ENCODE results near the gene CACNA1D.
"Not testable (repeated sequence)": the region's sequence is repeated elsewhere in the genome, so short reads cannot be mapped to it uniquely, and the experiment has no call there.

Gene CACNA1D

DNA sequence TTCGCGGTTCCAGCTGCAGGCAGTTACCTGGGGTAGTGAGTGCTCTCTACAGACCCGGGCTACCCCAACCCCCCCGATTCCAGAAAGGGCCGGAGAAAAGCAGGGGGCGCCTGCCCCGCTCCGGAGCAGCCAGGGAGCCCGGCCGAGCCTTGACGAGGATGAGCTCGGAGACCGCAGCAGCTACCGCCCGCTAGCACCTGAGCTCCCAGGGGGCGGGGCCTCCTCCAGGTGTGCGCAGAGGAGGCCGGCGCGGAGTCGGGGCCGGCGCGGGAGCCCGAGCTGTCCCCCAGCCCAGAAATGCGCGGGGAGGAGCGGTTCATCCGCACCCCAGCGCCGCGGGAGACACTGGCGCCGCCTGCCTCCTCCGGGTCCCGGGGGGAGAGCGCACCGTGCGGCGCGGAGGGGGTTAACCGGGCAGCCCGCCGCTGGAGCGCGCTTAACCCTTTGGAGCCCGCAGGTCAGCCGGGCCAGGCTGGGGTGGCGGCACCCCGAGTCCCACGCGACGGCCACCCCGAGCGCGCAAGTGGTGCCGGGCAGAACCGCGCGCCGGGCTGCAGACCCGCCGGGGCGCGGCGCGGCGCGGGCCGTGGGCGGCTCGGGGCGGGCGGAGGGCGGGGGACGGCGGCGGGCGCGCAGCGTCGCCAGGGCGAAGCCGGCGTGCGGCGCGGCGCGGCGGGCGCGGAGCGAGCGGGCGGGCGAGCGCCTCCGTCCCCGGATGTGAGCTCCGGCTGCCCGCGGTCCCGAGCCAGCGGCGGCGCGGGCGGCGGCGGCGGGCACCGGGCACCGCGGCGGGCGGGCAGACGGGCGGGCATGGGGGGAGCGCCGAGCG is at the start of gene CACNA1D:
Gene CACNA1D, plus strand, starts transcription at position 649 of the 829 bp plus-strand sequence. CDS start 556 bp downstream, outside the sequence.
- DNase-seq, result peak; percentile 31

GRCh38 chr3:53457068-53457467 is 37.3 kb upstream of the CACNA1D start:
- peak; percentile 95 for DNase-seq

- DNase-seq, result no peak
These were observed 34.1 kb upstream of the CACNA1D start for GRCh38 chr3:53460326-53460725.

- DNase-seq, result no peak
These were observed 30.0 kb upstream of the CACNA1D start for GRCh38 chr3:53464424-53464823.

DNA sequence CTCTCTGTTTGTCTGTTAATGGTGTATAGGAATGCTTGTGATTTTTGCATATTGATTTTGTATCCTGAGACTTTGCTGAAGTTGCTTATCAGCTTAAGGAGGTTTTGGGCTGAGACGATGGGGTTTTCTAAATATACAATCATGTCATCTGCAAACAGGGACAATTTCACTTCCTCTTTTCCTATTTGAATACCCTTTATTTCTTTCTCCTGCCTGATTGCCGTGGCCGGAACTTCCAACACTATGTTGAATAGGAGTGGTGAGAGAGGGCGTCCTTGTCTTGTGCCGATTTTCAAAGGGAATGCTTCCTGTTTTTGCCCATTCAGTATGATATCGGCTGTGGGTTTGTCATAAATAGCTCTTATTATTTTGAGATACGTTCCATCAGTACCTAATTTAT is 24.7 kb upstream of the CACNA1D start:
- DNase-seq, result not testable (repeated sequence)

GRCh38 chr3:53473422-53473821 is 21.0 kb upstream of the CACNA1D start:
- DNase-seq, result no peak

GRCh38 chr3:53476372-53476771 is 18.0 kb upstream of the CACNA1D start:
- DNase-seq, result not testable (repeated sequence)

DNA sequence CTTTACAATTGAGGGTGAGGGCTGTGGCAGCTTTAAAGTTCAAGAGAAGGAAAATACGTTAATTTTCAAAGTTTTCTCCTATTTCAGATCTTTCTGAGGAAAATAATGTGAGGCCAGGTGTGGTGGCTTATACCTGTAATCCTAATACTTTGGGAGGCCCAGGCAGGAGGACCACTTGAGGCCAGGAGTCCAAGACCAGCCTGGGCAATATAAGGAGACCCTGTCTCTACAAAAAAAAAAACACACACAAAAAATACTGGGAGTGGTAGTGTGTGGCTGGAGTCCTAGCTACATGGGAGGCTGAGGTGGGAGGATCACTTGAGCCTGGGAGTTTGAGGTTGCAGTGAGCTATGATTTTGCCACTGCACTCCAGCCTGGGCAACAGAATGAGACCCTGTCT is 16.7 kb upstream of the CACNA1D start:
- not testable (repeated sequence) for DNase-seq

- no peak for DNase-seq
These were observed 16.1 kb upstream of the CACNA1D start for GRCh38 chr3:53478166-53478830.

- no peak for DNase-seq
These were observed 15.3 kb upstream of the CACNA1D start for GRCh38 chr3:53478921-53479664.

- DNase-seq, result no peak
These were observed 12.2 kb upstream of the CACNA1D start for GRCh38 chr3:53482227-53482626.

DNA sequence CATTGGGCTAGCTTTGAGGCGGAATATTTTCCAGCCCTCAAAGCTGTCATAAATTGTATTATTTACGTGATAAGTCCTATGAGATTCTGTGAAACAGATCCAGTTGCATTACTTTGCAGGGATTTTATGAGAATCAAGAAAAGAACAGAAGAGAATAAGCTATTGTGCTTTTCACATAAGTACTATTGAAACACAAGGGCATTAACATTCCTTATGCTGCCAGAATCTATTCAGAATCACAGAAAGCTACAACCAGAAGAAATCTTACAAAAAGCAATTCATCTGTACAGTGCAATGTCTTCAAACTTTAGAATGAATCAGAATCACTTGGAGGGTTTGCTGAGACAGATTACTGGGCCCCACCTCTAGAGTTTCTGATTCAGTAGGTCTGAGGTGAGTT is 10.6 kb upstream of the CACNA1D start:
- DNase-seq, result no peak

GRCh38 chr3:53484984-53485383 is 9.4 kb upstream of the CACNA1D start:
- no peak for DNase-seq

DNA sequence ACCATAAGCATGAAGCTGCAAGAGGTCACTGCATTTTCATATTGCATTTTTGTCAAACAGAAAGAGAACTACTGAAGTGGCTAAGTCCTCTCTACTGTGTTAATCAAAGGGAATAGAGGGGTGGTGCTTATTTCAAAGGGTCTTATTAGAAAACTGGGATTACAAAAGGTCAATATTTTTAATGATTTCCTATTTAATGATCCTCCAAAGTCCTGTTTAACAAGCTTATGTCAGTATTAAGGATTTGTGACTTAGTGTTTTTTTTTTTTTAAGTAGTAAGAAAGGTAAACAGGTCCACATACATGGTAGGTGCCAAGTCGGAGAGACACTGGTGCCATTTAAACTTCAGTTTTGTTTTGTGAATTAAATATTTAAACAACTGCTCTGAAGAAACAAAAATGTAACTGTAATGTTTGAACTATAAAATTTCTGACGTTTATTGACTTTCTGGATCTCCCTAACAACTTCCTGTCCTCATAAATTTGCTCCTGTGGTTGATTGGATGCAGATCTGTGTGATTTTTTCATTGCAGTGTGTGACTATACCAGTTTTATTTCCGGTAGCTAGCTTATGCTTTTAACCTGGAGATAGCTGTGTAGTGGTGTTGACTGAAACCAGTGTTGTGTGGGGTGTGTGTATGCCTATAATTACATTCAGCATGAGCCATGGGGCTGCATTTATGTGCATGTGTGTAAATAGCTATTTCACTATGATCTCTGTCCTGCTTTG is 8.6 kb upstream of the CACNA1D start:
- no peak for DNase-seq

GRCh38 chr3:53486961-53487654 is 7.3 kb upstream of the CACNA1D start:
- DNase-seq, result no peak

DNA sequence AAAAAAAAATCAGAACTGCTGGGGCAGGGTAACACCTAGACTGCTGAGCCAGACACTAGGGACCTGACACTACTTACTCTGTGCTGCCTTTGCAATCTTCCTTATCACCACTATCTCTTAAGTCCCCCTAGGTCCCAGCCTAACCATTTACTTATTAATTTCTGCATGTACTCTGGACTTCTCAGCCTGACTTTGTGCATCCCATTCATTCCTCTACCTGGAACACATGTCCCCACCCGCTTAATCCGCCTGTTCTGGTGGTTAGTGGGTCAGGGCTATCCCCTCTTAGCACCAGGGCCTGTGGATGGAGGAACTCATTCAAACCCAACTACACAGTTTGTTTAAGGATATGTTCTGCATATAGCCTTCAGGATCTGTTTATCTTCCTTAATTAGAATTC is 5.0 kb upstream of the CACNA1D start:
- DNase-seq, result no peak

DNA sequence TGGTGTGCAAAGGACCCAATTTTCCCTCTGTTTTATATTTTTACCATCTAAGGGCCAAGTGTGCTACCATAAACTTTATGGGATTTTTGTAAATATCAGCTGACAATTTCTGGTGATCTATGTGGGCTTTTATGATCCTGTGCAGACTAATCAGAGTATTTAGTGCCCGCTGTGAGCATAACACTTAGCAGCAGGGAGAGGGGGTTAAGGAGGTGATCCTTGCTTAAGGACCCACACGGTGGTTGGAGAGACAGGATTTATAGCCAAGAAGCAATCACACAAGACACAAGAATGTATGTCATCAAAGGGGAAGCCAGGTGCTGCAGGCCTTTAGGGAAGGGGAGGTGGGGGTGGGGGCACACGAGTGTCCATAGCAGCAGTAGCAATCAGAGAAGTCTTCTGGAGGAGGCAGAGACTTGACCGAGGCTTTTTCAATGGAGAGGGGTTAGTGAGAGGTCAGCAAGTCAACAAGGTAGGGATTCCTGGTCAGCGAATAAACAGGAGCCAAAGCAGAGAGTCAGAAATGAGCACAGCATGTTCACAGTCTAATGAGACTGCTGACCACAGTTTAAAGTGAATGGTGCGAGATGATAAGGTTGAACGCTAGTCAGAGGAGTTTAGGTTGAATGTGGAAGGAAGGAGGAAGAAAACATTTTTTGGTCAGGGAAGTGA is 4.5 kb upstream of the CACNA1D start:
- DNase-seq, result peak; percentile 75

DNA sequence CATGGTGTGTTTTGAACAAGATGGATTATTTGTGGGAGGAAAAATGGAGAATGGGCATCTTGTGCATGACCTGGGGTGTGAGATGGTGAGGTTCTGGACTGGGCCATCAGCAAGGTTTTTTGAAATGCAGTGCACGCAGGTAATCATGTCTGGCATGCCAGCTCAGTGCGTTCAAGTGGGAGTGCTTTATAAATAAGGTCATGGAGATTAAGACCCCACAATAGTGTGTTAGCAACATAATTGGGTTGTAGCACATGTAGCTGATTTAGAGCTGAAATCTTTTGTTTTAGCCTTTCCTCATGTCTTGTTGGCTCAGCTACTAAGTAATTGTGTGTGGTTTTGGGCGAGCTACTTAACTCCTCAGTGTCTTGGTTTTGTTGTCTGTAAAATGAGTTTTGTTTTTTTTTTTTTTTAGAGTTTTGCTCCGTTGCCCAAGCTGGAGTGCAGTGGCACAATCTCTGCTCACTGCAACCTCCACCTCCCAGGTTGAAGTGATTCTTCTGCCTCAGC is 3.9 kb upstream of the CACNA1D start:
- DNase-seq, result no peak

GRCh38 chr3:53491276-53491675 is 3.1 kb upstream of the CACNA1D start:
- no peak for DNase-seq

GRCh38 chr3:53493595-53493962 is 832 bp upstream of the CACNA1D start:
- DNase-seq, result no peak

DNA sequence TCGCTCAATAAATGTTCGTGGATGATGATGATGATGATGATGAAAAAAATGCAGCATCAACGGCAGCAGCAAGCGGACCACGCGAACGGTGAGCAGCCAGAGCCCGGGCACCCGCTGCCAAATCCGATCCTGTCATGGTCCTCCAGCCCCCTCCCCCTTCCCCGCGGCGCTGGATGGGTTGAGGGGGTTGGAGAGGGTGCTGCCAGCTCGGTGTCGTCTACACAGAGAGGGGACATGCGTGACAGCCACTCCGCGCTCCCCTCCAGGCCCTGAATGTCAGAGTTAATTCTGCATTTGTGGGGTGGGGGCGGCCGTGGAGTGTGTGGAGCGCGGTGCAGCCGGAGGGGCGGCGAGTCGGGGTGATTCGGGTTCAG is 722 bp downstream of the CACNA1D start:
- DNase-seq, result no peak
